ENCODE data around the gene PCNX3.

PCNX3 gene

GRCh38 chr11:65580031-65580692 is 35.4 kb upstream of the PCNX3 start:
- in situ Hi-C loops (cut with MboI; ENCODE audit: low sequenced_read_pairs, unreplicated experiment): no loop called here
- no peak for DNase-seq (ENCODE audit: low spot score)
- no peak for TF ChIP-seq CTCF (IDR thresholded peaks at IDR 0.05; ENCODE audit: borderline replicate concordance, control extremely low read depth, extremely low read depth, insufficient read depth, missing control alignments)

- in situ Hi-C loops (cut with MboI; ENCODE audit: low sequenced_read_pairs, unreplicated experiment): no loop called here
- no peak for TF ChIP-seq CTCF (IDR thresholded peaks at IDR 0.05; ENCODE audit: borderline replicate concordance, control extremely low read depth, extremely low read depth, insufficient read depth, missing control alignments)
Observed at GRCh38 chr11:65580756-65581155, 34.8 kb upstream of the PCNX3 start.

GRCh38 chr11:65581928-65582327 is 33.6 kb upstream of the PCNX3 start:
- in situ Hi-C loops (cut with MboI; ENCODE audit: low sequenced_read_pairs, unreplicated experiment): no loop called here

More at GRCh38 chr11:65580756-65581155, 34.8 kb upstream of the PCNX3 start:
- DNase-seq (ENCODE audit: low spot score): no peak

GRCh38 chr11:65583589-65583988 is 32.0 kb upstream of the PCNX3 start:
- no peak for TF ChIP-seq CTCF (IDR thresholded peaks at IDR 0.05; ENCODE audit: borderline replicate concordance, control extremely low read depth, extremely low read depth, insufficient read depth, missing control alignments)
- no peak for DNase-seq (ENCODE audit: low spot score)
- in situ Hi-C loops (cut with MboI; ENCODE audit: low sequenced_read_pairs, unreplicated experiment): no loop called here

More at GRCh38 chr11:65581928-65582327, 33.6 kb upstream of the PCNX3 start:
- DNase-seq (ENCODE audit: low spot score): no peak
- TF ChIP-seq CTCF (IDR thresholded peaks at IDR 0.05; ENCODE audit: borderline replicate concordance, control extremely low read depth, extremely low read depth, insufficient read depth, missing control alignments): no peak

GRCh38 chr11:65584106-65584505 is 31.5 kb upstream of the PCNX3 start:
- no peak for DNase-seq (ENCODE audit: low spot score)
- no peak for TF ChIP-seq CTCF (IDR thresholded peaks at IDR 0.05; ENCODE audit: borderline replicate concordance, control extremely low read depth, extremely low read depth, insufficient read depth, missing control alignments)
- in situ Hi-C loops (cut with MboI; ENCODE audit: low sequenced_read_pairs, unreplicated experiment): no loop called here

- in situ Hi-C loops (cut with MboI; ENCODE audit: low sequenced_read_pairs, unreplicated experiment): no loop called here
- TF ChIP-seq CTCF (IDR thresholded peaks at IDR 0.05; ENCODE audit: borderline replicate concordance, control extremely low read depth, extremely low read depth, insufficient read depth, missing control alignments): no peak
- no peak for DNase-seq (ENCODE audit: low spot score)
Observed at GRCh38 chr11:65584723-65585171, 30.8 kb upstream of the PCNX3 start.
